GM12878 (cell line): ENCODE measurements around the gene APBB1IP. TPM values are rescaled to one million over a fixed set of nuclear protein-coding genes. Genes with fewer than 3 reads are reported as not detected.
A peak's percentile ranks its signal among the peaks of the same experiment; 100 is the strongest.

Experiments
- BCL11A ChIP-seq: IDR thresholded peaks from 2 replicates; pipeline ENCODE4 v1.6.1; 2011; ENCODE audit warnings: low read depth, low read length
- CBFB ChIP-seq: IDR thresholded peaks from 2 replicates; pipeline ENCODE4 v1.6.1; 2016; ENCODE audit warnings: antibody characterized with exemption, low read depth
- CEBPB ChIP-seq, 2 experiments: fragments of 150-350 bp in 1 of 2; IDR thresholded peaks; 2 replicates each; pipeline ENCODE4 v1.6.1; 2012 to 2014; ENCODE audit warnings: low read depth in 2 of 2, low read length in 2 of 2, borderline replicate concordance in 1 of 2, inconsistent platforms in 1 of 2
- FOXK2 ChIP-seq: fragments of 450-650 bp; IDR thresholded peaks from 2 replicates; pipeline ENCODE4 v1.6.1; 2017; ENCODE audit warnings: mild to moderate bottlenecking, moderate library complexity
- HCFC1 ChIP-seq: fragments of 150-350 bp; IDR thresholded peaks from 2 replicates; pipeline ENCODE4 v1.6.1; 2014; ENCODE audit warnings: low read length
- KDM1A ChIP-seq: fragments of 200-600 bp; sonication (generic); IDR thresholded peaks from 2 replicates; pipeline ENCODE4 v1.6.1; 2016; ENCODE audit warnings: borderline replicate concordance
- KLF5 ChIP-seq: fragments of 450-650 bp; IDR thresholded peaks from 2 replicates; pipeline ENCODE4 v1.6.1; 2014; ENCODE audit warnings: mild to moderate bottlenecking; ENCODE audit not compliant: partially characterized antibody
- MEF2B ChIP-seq: fragments of 450-650 bp; IDR thresholded peaks from 2 replicates; pipeline ENCODE4 v1.6.1; 2018; ENCODE audit warnings: mild to moderate bottlenecking, moderate library complexity; ENCODE audit not compliant: partially characterized antibody, poor library complexity, severe bottlenecking
- MXI1 ChIP-seq: fragments of 150-350 bp; IDR thresholded peaks from 2 replicates; pipeline ENCODE4 v1.6.1; 2011; ENCODE audit warnings: low read depth, mild to moderate bottlenecking, inconsistent platforms, low read length, improper control_type of control experiment
- NFYA ChIP-seq: IDR thresholded peaks from 2 replicates; pipeline ENCODE4 v1.6.1; 2011; ENCODE audit warnings: low read depth, mild to moderate bottlenecking, low read length, improper control_type of control experiment, borderline replicate concordance
- NR2F1 ChIP-seq: fragments of 450-650 bp; conservative IDR thresholded peaks from 2 replicates; pipeline ENCODE4 v1.6.1; 2017; ENCODE audit warnings: mild to moderate bottlenecking
- PML ChIP-seq: IDR thresholded peaks from 2 replicates; pipeline ENCODE4 v1.6.1; 2012; ENCODE audit warnings: low read length, inconsistent platforms
- RBBP5 ChIP-seq: fragments of 200-600 bp; sonication (generic); conservative IDR thresholded peaks from 2 replicates; pipeline ENCODE4 v1.6.1; 2016
- SUPT20H ChIP-seq: IDR thresholded peaks from 2 replicates; pipeline ENCODE4 v1.6.1; 2011; ENCODE audit warnings: low read depth, mild to moderate bottlenecking, low read length, moderate library complexity, borderline replicate concordance; ENCODE audit not compliant: control insufficient read depth
- SUZ12 ChIP-seq: fragments of 200-600 bp; sonication (generic); IDR thresholded peaks from one replicate; pipeline ENCODE4 v1.6.1; 2018; ENCODE audit warnings: antibody characterized with exemption, mild to moderate bottlenecking; ENCODE audit not compliant: unreplicated experiment
- TBL1XR1 ChIP-seq: IDR thresholded peaks from 2 replicates; pipeline ENCODE4 v1.6.1; 2012; ENCODE audit warnings: low read depth, low read length, improper control_type of control experiment
- ZNF622 ChIP-seq: fragments of 450-650 bp; IDR thresholded peaks from 2 replicates; pipeline ENCODE4 v1.6.1; 2017; ENCODE audit warnings: mild to moderate bottlenecking, inconsistent platforms
- ZSCAN29 ChIP-seq: fragments of 450-650 bp; IDR thresholded peaks from 2 replicates; pipeline ENCODE4 v1.6.1; 2017; ENCODE audit warnings: mild to moderate bottlenecking, moderate library complexity
- polyA plus RNA-seq, 11 experiments: library from polyadenylated mRNA; depleted of rRNA in 4 of 11; unstranded in 6 of 11; stranded (reverse) in 5 of 11; fragments of >200 nt; fragmentation: Nextera tagmentation in 4 of 11; fragmentation: Illumina TruSeq in 1 of 11; extraction: Ambion mirVana in 4 of 11; extraction: Trizol in 1 of 11; gene quantifications; 1 replicate in 1 of 11; 2 replicates in 10 of 11; pipeline versions ENCODE4 v1.2.1 to v1.2.3, GENCODE V29; 2011 to 2016; ENCODE audit warnings: inconsistent platforms in 2 of 11, missing spikeins in 2 of 11, low read depth in 1 of 11
- total RNA-seq, 4 experiments: library from RNA; depleted of rRNA in 3 of 4; stranded (reverse); fragments of >200 nt in 3 of 4; fragmentation: Illumina TruSeq in 1 of 4; extraction: Trizol in 1 of 4; gene quantifications; 2 replicates each; pipeline versions ENCODE4 v1.2.1 to v1.2.3, GENCODE V29; 2013 to 2021
- TF ChIP-seq, protein P1 (sequence below): fragments of 450-650 bp; IDR thresholded peaks from 2 replicates; pipeline ENCODE4 v1.6.1; 2017; ENCODE audit warnings: mild to moderate bottlenecking, moderate library complexity
- TF ChIP-seq, protein P2 (sequence below): IDR thresholded peaks from 2 replicates; pipeline ENCODE4 v1.6.1; 2011; ENCODE audit warnings: borderline replicate concordance, low read depth, mild to moderate bottlenecking, moderate library complexity, low read length; ENCODE audit not compliant: insufficient read depth, poor library complexity, severe bottlenecking
- TF ChIP-seq, protein P3 (sequence below), 3 experiments: IDR thresholded peaks in 2 of 3; conservative IDR thresholded peaks in 1 of 3; 2 replicates each; pipeline ENCODE4 v1.5.1; 2011; ENCODE audit warnings: low read depth in 3 of 3, low read length in 3 of 3, mild to moderate bottlenecking in 3 of 3, control low read depth in 2 of 3, moderate library complexity in 2 of 3, inconsistent platforms in 1 of 3, mixed read lengths in 1 of 3; ENCODE audit not compliant: control insufficient read depth in 2 of 3, insufficient read depth in 1 of 3; ENCODE audit errors: extremely low read depth in 1 of 3
- TF ChIP-seq, protein P4 (sequence below): IDR thresholded peaks from 2 replicates; pipeline ENCODE4 v1.6.1; 2011; ENCODE audit warnings: low read depth, mild to moderate bottlenecking, low read length, moderate library complexity, borderline replicate concordance; ENCODE audit errors: extremely low read depth

Gene APBB1IP
- total and polyA plus RNA-seq, 10 of the 15 experiments (the other 5 are each of a cell fraction or from before 2014, with no cell fraction given), result 7.3 to 67.4 (median 19.9) TPM

DNA sequence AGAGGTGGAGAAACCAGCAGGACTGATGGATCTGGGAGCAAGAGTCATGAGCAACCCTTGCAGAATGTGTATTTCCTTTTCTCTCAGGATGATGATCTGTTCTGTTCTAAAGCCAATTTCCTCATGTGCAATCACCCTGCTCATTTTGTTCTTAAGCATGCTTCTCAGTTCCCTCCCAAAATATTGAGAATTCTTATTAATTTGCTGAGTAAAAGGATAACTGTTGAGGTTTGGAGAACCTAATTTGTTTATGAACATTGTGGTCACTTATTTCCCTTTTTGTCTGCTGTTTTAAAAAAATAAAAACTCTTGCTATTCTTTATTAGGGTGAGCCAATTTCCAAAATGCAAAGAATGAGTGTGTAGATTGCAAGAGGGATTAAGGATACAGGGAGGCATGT, 106.8 kb downstream of the APBB1IP start (continued):
- TF ChIP-seq NR2F1 (no peak), MXI1 (no peak), SUPT20H (no peak), RBBP5 (no peak), CBFB (no peak), NFYA (no peak), SUZ12 (no peak), FOXK2 (no peak), MEF2B (peak; percentile 24), PML (no peak), ZNF622 (no peak), BCL11A (0 out of 2 replicates have a peak, but pooled peaks have one; percentile 30), TBL1XR1 (no peak), ZSCAN29 (no peak), KDM1A (no peak), CEBPB (IDR thresholded peaks at IDR 0.05; ENCODE audit: borderline replicate concordance in 1 of 2, low read depth in 2 of 2, low read length in 2 of 2) (no peak), KLF5 (no peak), HCFC1 (no peak)
- TF ChIP-seq, protein P1, sequence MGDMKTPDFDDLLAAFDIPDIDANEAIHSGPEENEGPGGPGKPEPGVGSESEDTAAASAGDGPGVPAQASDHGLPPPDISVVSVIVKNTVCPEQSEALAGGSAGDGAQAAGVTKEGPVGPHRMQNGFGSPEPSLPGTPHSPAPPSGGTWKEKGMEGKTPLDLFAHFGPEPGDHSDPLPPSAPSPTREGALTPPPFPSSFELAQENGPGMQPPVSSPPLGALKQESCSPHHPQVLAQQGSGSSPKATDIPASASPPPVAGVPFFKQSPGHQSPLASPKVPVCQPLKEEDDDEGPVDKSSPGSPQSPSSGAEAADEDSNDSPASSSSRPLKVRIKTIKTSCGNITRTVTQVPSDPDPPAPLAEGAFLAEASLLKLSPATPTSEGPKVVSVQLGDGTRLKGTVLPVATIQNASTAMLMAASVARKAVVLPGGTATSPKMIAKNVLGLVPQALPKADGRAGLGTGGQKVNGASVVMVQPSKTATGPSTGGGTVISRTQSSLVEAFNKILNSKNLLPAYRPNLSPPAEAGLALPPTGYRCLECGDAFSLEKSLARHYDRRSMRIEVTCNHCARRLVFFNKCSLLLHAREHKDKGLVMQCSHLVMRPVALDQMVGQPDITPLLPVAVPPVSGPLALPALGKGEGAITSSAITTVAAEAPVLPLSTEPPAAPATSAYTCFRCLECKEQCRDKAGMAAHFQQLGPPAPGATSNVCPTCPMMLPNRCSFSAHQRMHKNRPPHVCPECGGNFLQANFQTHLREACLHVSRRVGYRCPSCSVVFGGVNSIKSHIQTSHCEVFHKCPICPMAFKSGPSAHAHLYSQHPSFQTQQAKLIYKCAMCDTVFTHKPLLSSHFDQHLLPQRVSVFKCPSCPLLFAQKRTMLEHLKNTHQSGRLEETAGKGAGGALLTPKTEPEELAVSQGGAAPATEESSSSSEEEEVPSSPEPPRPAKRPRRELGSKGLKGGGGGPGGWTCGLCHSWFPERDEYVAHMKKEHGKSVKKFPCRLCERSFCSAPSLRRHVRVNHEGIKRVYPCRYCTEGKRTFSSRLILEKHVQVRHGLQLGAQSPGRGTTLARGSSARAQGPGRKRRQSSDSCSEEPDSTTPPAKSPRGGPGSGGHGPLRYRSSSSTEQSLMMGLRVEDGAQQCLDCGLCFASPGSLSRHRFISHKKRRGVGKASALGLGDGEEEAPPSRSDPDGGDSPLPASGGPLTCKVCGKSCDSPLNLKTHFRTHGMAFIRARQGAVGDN, result peak; percentile 69
- TF ChIP-seq, protein P2, sequence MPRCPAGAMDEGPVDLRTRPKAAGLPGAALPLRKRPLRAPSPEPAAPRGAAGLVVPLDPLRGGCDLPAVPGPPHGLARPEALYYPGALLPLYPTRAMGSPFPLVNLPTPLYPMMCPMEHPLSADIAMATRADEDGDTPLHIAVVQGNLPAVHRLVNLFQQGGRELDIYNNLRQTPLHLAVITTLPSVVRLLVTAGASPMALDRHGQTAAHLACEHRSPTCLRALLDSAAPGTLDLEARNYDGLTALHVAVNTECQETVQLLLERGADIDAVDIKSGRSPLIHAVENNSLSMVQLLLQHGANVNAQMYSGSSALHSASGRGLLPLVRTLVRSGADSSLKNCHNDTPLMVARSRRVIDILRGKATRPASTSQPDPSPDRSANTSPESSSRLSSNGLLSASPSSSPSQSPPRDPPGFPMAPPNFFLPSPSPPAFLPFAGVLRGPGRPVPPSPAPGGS, result no peak
- TF ChIP-seq, protein P3, sequence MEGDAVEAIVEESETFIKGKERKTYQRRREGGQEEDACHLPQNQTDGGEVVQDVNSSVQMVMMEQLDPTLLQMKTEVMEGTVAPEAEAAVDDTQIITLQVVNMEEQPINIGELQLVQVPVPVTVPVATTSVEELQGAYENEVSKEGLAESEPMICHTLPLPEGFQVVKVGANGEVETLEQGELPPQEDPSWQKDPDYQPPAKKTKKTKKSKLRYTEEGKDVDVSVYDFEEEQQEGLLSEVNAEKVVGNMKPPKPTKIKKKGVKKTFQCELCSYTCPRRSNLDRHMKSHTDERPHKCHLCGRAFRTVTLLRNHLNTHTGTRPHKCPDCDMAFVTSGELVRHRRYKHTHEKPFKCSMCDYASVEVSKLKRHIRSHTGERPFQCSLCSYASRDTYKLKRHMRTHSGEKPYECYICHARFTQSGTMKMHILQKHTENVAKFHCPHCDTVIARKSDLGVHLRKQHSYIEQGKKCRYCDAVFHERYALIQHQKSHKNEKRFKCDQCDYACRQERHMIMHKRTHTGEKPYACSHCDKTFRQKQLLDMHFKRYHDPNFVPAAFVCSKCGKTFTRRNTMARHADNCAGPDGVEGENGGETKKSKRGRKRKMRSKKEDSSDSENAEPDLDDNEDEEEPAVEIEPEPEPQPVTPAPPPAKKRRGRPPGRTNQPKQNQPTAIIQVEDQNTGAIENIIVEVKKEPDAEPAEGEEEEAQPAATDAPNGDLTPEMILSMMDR (IDR thresholded peaks at IDR 0.05 in 2 of 3, conservative IDR thresholded peaks at IDR 0.05 in 1 of 3; ENCODE audit: control insufficient read depth in 2 of 3, extremely low read depth in 1 of 3, insufficient read depth in 1 of 3, low read depth in 3 of 3, low read length in 3 of 3), result no peak
- TF ChIP-seq, protein P4, sequence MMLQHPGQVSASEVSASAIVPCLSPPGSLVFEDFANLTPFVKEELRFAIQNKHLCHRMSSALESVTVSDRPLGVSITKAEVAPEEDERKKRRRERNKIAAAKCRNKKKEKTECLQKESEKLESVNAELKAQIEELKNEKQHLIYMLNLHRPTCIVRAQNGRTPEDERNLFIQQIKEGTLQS, result no peak
